ENCODE data around the gene MARCKS.

The MARCKS gene

GRCh38 chr6:113873043-113873667, 16.0 kb downstream of the MARCKS start:
- Histone ChIP-seq H3K4me1 (ENCODE audit: low read depth, poor library complexity, severe bottlenecking) (peaks cover 22% of the 10 kb centered on the region), H2AFZ (ENCODE audit: low read depth) (peak overlapping the region; percentile 57; the same call in 1 of the 2 replicates), H3K27me3 (ENCODE audit: insufficient read depth, low read depth) (no peaks in the 10 kb centered on the region), H3K79me2 (ENCODE audit: insufficient read depth, low read depth) (no peaks in the 10 kb centered on the region), H3K4me3 (IDR thresholded peaks at IDR 0.05; ENCODE audit: insufficient read depth, low read depth, low read length) (no peak overlapping the region), H3K27ac (no peak overlapping the region), H3K4me2 (peak overlapping the region; percentile 41), H3K36me3 (ENCODE audit: insufficient read depth) (no peaks in the 10 kb centered on the region), H3K9ac (no peak overlapping the region; the same call in 1 of the 2 replicates), H4K20me1 (ENCODE audit: insufficient read depth) (no peaks in the 10 kb centered on the region)
- TF ChIP-seq CTCF (conservative IDR thresholded peaks at IDR 0.05; ENCODE audit: low read depth, low read length) = no peak

GRCh38 chr6:113875470-113875869, 18.3 kb downstream of the MARCKS start:
- TF ChIP-seq CTCF (conservative IDR thresholded peaks at IDR 0.05; ENCODE audit: low read depth, low read length) = no peak
- no peaks in the 10 kb centered on the region for H4K20me1 ChIP-seq (ENCODE audit: insufficient read depth)
- no peak overlapping the region for H2AFZ ChIP-seq (ENCODE audit: low read depth)

GRCh38 chr6:113876695-113877094, 19.6 kb downstream of the MARCKS start:
- Histone ChIP-seq H3K4me3 (IDR thresholded peaks at IDR 0.05; ENCODE audit: insufficient read depth, low read depth, low read length) (no peak overlapping the region), H3K79me2 (ENCODE audit: insufficient read depth, low read depth) (no peaks in the 10 kb centered on the region), H2AFZ (ENCODE audit: low read depth) (no peak overlapping the region)

More at GRCh38 chr6:113875470-113875869, 18.3 kb downstream of the MARCKS start:
- Histone ChIP-seq H3K27me3 (ENCODE audit: insufficient read depth, low read depth) (no peaks in the 10 kb centered on the region), H3K4me2 (no peak overlapping the region), H3K4me3 (IDR thresholded peaks at IDR 0.05; ENCODE audit: insufficient read depth, low read depth, low read length) (no peak overlapping the region), H3K4me1 (ENCODE audit: low read depth, poor library complexity, severe bottlenecking) (peaks cover 22% of the 10 kb centered on the region), H3K9ac (no peak overlapping the region), H3K27ac (no peak overlapping the region), H3K79me2 (ENCODE audit: insufficient read depth, low read depth) (no peaks in the 10 kb centered on the region), H3K36me3 (ENCODE audit: insufficient read depth) (no peaks in the 10 kb centered on the region)

DNA sequence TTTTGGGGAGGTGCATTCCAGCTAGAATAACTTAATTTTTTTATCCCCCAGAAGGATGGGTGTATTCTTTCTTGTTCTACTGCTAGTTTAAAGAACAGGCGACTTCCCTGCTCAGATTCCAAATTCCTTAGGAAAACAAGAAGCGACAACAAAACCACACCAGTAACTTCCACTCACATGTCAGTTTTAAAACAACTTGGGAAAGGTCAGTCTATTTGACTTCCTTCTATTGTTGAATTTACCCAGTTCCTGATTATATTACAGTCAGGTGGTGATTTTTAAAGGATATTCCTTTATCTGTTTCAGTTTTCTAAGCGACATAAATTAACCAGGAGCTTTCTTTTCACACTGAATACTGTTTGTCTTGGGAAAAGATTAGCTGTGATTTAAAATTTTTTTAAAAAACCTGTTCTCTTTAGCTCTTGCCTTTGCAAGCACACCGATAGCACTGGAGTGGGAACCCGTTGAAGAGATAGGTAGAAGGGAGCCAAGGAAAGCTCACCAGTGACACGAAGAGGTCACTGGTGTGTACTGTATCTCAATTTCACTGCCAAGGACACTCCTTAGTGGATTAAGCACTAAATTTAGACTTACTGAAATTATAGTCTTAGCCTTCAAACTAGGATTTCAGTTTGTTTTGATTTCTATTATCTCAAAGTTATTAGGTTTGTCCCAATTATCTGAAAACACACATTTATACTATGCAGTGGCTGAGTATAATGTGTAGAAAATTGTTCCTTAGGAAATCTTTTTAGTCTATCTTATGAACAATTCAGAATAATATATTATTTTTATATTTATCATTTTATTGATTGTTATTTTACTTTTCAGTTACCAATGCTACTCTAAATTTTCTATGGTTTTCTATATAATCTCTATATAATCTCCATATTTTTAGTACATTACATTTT, 22.3 kb downstream of the MARCKS start:
- H3K27ac ChIP-seq = no peak overlapping the region

More at GRCh38 chr6:113876695-113877094, 19.6 kb downstream of the MARCKS start:
- H3K9ac ChIP-seq = no peak overlapping the region
- no peaks in the 10 kb centered on the region for H3K27me3 ChIP-seq (ENCODE audit: insufficient read depth, low read depth)
- H3K4me1 ChIP-seq (ENCODE audit: low read depth, poor library complexity, severe bottlenecking) = peaks cover 22% of the 10 kb centered on the region
- no peak overlapping the region for H3K4me2 ChIP-seq
- H3K27ac ChIP-seq = no peak overlapping the region
- no peak for TF ChIP-seq CTCF (conservative IDR thresholded peaks at IDR 0.05; ENCODE audit: low read depth, low read length)
- H4K20me1 ChIP-seq (ENCODE audit: insufficient read depth) = no peaks in the 10 kb centered on the region
- no peaks in the 10 kb centered on the region for H3K36me3 ChIP-seq (ENCODE audit: insufficient read depth)

More for the DNA sequence above, 22.3 kb downstream of the MARCKS start:
- H3K4me2 ChIP-seq = no peak overlapping the region
- no peak overlapping the region for H2AFZ ChIP-seq (ENCODE audit: low read depth)
- H4K20me1 ChIP-seq (ENCODE audit: insufficient read depth) = no peaks in the 10 kb centered on the region
- peaks cover 12% of the 10 kb centered on the region for H3K4me1 ChIP-seq (ENCODE audit: low read depth, poor library complexity, severe bottlenecking)
- H3K27me3 ChIP-seq (ENCODE audit: insufficient read depth, low read depth) = no peaks in the 10 kb centered on the region
- no peaks in the 10 kb centered on the region for H3K36me3 ChIP-seq (ENCODE audit: insufficient read depth)
- no peak overlapping the region for H3K9ac ChIP-seq
- no peak overlapping the region for H3K4me3 ChIP-seq (IDR thresholded peaks at IDR 0.05; ENCODE audit: insufficient read depth, low read depth, low read length)
- peak; percentile 36; the same call in 1 of the 2 replicates for TF ChIP-seq CTCF (conservative IDR thresholded peaks at IDR 0.05; ENCODE audit: low read depth, low read length)
- H3K79me2 ChIP-seq (ENCODE audit: insufficient read depth, low read depth) = no peaks in the 10 kb centered on the region

All from KMS-11 (cell line).